H1 (cell line): ENCODE results near the gene TSGA10. TPM values are rescaled to one million over a fixed set of nuclear protein-coding genes. Genes with fewer than 3 reads are reported as not detected.
A peak's percentile ranks its signal among the peaks of the same experiment; 100 is the strongest.

Experiments
- CTCF ChIA-PET: fragments of 300-600 bp; sonication (Branson Sonifier 250); formaldehyde crosslinking; loops from one replicate; lab custom pipeline; 2021; ENCODE audit not compliant: partially characterized antibody; lab: Charles Lee
- POLR2A ChIA-PET: fragments of 300-600 bp; sonication (Branson Sonifier 250); formaldehyde crosslinking; loops from one replicate; lab custom pipeline; 2021; ENCODE audit warnings: inconsistent platforms; ENCODE audit not compliant: partially characterized antibody; lab: Charles Lee
- DNase-seq, 2 experiments: peaks; one replicate each; pipeline versions ENCODE4 v3.0.0 to v3.0.0-alpha.2; 2010 to 2022; ENCODE audit warnings: low spot score in 2 of 2, low read depth in 1 of 2, mixed read lengths in 1 of 2
- FAIRE-seq: peaks from 2 replicates; lab custom pipeline; 2011; peaks lifted over from hg19 to GRCh38; lab: Jason Lieb, UNC
- H2AFZ ChIP-seq: 2 replicates; pipeline ENCODE4 v1.8.1; 2012; ENCODE audit warnings: low read length, inconsistent platforms
- H2AK5ac ChIP-seq: 2 replicates; pipeline ENCODE4 v1.6.1; 2013; ENCODE audit warnings: low read depth, low read length
- H2BK120ac ChIP-seq: replicated peaks from 2 replicates; pipeline ENCODE3; 2013; ENCODE audit warnings: low read depth, low read length, inconsistent platforms
- H2BK12ac ChIP-seq: 2 replicates; pipeline ENCODE4 v1.6.1; 2013; ENCODE audit warnings: low read depth, low read length
- H2BK15ac ChIP-seq: 2 replicates; pipeline ENCODE4 v1.6.1; 2013; ENCODE audit warnings: low read length
- H2BK20ac ChIP-seq: 2 replicates; pipeline ENCODE4 v1.6.1; 2013; ENCODE audit warnings: low read length
- H2BK5ac ChIP-seq: 2 replicates; pipeline ENCODE4 v1.6.1; 2013; ENCODE audit warnings: low read depth, low read length
- H3K14ac ChIP-seq: 2 replicates; pipeline ENCODE4 v1.6.1; 2013; ENCODE audit warnings: inconsistent platforms; ENCODE audit not compliant: insufficient read length
- H3K18ac ChIP-seq: 2 replicates; pipeline ENCODE4 v1.6.1; 2013; ENCODE audit warnings: low read length; ENCODE audit errors: extremely low read depth
- H3K23ac ChIP-seq: 2 replicates; pipeline ENCODE4 v1.6.1; 2013; ENCODE audit warnings: inconsistent platforms; ENCODE audit not compliant: insufficient read length
- H3K23me2 ChIP-seq: 2 replicates; pipeline ENCODE4 v1.6.1; 2013; ENCODE audit warnings: low read depth, low read length
- H3K27ac ChIP-seq: 2 replicates; pipeline ENCODE4 v1.6.1; 2011; ENCODE audit warnings: low read depth, low read length, inconsistent platforms
- H3K27me3 ChIP-seq, 4 experiments: replicated peaks in 1 of 4; 1 replicate in 1 of 4; 2 replicates in 3 of 4; pipeline versions ENCODE4 v1.6.1 to v1.8.1; 2011 to 2013; ENCODE audit warnings: low read length in 3 of 4, mild to moderate bottlenecking in 3 of 4, inconsistent platforms in 2 of 4, mixed read lengths in 2 of 4, moderate library complexity in 1 of 4; ENCODE audit not compliant: control insufficient read depth in 3 of 4, insufficient read depth in 3 of 4; ENCODE audit errors: extremely low read depth in 1 of 4
- H3K36me3 ChIP-seq, 4 experiments: 2 replicates each; pipeline versions ENCODE4 v1.6.1 to v1.8.1; 2011 to 2013; ENCODE audit warnings: mild to moderate bottlenecking in 4 of 4, low read length in 3 of 4, moderate library complexity in 2 of 4, control low read depth in 1 of 4, inconsistent platforms in 1 of 4; ENCODE audit not compliant: insufficient read depth in 4 of 4, control insufficient read depth in 2 of 4
- H3K4ac ChIP-seq: replicated peaks from 2 replicates; pipeline ENCODE3; 2013; ENCODE audit warnings: low read length, low read depth, mixed read lengths, inconsistent platforms; ENCODE audit not compliant: insufficient read length
- H3K4me1 ChIP-seq, 4 experiments: replicated peaks in 1 of 4; 1 replicate in 1 of 4; 2 replicates in 3 of 4; pipeline versions ENCODE4 v1.6.1 to v1.8.1; 2011 to 2013; ENCODE audit warnings: low read length in 3 of 4, inconsistent platforms in 2 of 4, mixed read lengths in 1 of 4; ENCODE audit not compliant: insufficient read depth in 4 of 4, control insufficient read depth in 3 of 4
- H3K4me2 ChIP-seq, 2 experiments: 2 replicates each; pipeline versions ENCODE4 v1.6.1 to v1.8.1; 2011 to 2013; ENCODE audit warnings: low read depth in 2 of 2, low read length in 2 of 2, control low read depth in 1 of 2, inconsistent platforms in 1 of 2, mild to moderate bottlenecking in 1 of 2; ENCODE audit not compliant: insufficient read depth in 1 of 2
- H3K4me3 ChIP-seq, 4 experiments: fragments of 200-600, 300-600 bp in 1 of 4; sonication (generic), shearing (Covaris generic), sonication (Bioruptor Twin) in 1 of 4; 2 replicates each; pipeline versions ENCODE4 v1.5.1 to v1.8.1; 2011 to 2016; ENCODE audit warnings: low read length in 4 of 4, low read depth in 3 of 4, control low read depth in 2 of 4, inconsistent platforms in 2 of 4, mild to moderate bottlenecking in 2 of 4, mixed read lengths in 1 of 4, moderate library complexity in 1 of 4; ENCODE audit not compliant: insufficient read depth in 2 of 4; ENCODE audit errors: extremely low read depth in 1 of 4
- H3K56ac ChIP-seq: replicated peaks from 2 replicates; pipeline ENCODE3; 2013; ENCODE audit warnings: low read depth, mild to moderate bottlenecking, mixed read lengths, low read length, inconsistent platforms; ENCODE audit not compliant: insufficient read length
- H3K79me1 ChIP-seq: 2 replicates; pipeline ENCODE4 v1.6.1; 2013; ENCODE audit warnings: low read depth, low read length, control low read depth
- H3K79me2 ChIP-seq, 2 experiments: 2 replicates each; pipeline versions ENCODE4 v1.6.1 to v1.8.1; 2012 to 2013; ENCODE audit warnings: low read length in 2 of 2, mild to moderate bottlenecking in 2 of 2, inconsistent platforms in 1 of 2; ENCODE audit not compliant: insufficient read depth in 2 of 2, control insufficient read depth in 1 of 2
- H3K9ac ChIP-seq, 4 experiments: replicated peaks in 1 of 4; 1 replicate in 1 of 4; 2 replicates in 3 of 4; pipeline versions ENCODE4 v1.6.1 to v1.8.1; 2011 to 2013; ENCODE audit warnings: low read depth in 3 of 4, low read length in 3 of 4, control low read depth in 2 of 4, mild to moderate bottlenecking in 2 of 4, moderate library complexity in 2 of 4, inconsistent platforms in 1 of 4; ENCODE audit errors: extremely low read depth in 1 of 4
- H3K9me3 ChIP-seq, 2 experiments: 2 replicates each; pipeline versions ENCODE4 v1.6.1 to v1.8.1; 2012 to 2013; ENCODE audit warnings: mild to moderate bottlenecking in 2 of 2, moderate library complexity in 2 of 2, control low read depth in 1 of 2, inconsistent platforms in 1 of 2, low read depth in 1 of 2, low read length in 1 of 2, mixed read lengths in 1 of 2; ENCODE audit not compliant: insufficient read depth in 2 of 2
- H4K20me1 ChIP-seq, 2 experiments: replicated peaks in 1 of 2; 2 replicates each; pipeline versions ENCODE3 to v1.8.1; 2011 to 2013; ENCODE audit warnings: inconsistent platforms in 2 of 2, low read length in 2 of 2, mild to moderate bottlenecking in 1 of 2; ENCODE audit not compliant: insufficient read depth in 2 of 2, control insufficient read depth in 1 of 2
- H4K5ac ChIP-seq: 2 replicates; pipeline ENCODE4 v1.6.1; 2013; ENCODE audit warnings: low read length, low read depth, mixed read lengths, inconsistent platforms; ENCODE audit not compliant: insufficient read length
- H4K8ac ChIP-seq: 2 replicates; pipeline ENCODE4 v1.8.0; 2013; ENCODE audit warnings: mild to moderate bottlenecking, moderate library complexity, low read length, inconsistent platforms; ENCODE audit not compliant: insufficient read depth; ENCODE audit errors: extremely low read depth
- H4K91ac ChIP-seq: replicated peaks from 2 replicates; pipeline ENCODE3; 2013; ENCODE audit warnings: low read length, mixed read lengths, inconsistent platforms; ENCODE audit not compliant: insufficient read length
- CBX8 ChIP-seq: fragments of 300-800, 300-1000 bp; sonication (generic); IDR thresholded peaks from 2 replicates; pipeline ENCODE4 v1.7.1; 2016; ENCODE audit warnings: low read depth, low read length, borderline replicate concordance
- CEBPB ChIP-seq: IDR thresholded peaks from 2 replicates; pipeline ENCODE4 v1.6.1; 2012; ENCODE audit warnings: low read depth, low read length
- EP300 ChIP-seq, 2 experiments: IDR thresholded peaks; 1 replicate in 1 of 2; 2 replicates in 1 of 2; pipeline ENCODE4 v1.6.1; 2011 to 2012; ENCODE audit warnings: low read depth in 2 of 2, low read length in 2 of 2, mild to moderate bottlenecking in 2 of 2, borderline replicate concordance in 1 of 2, inconsistent platforms in 1 of 2, moderate library complexity in 1 of 2
- SP1 ChIP-seq: IDR thresholded peaks from 2 replicates; pipeline ENCODE4 v1.6.1; 2011; ENCODE audit warnings: low read depth, low read length
- WGBS, 2 experiments: shearing (Covaris generic) in 1 of 2; methylation state at CpG; one replicate each; pipeline versions ENCODE4 v1.1.6 to v1.1.7; 2013 to 2015; ENCODE audit warnings: low lambda C conversion rate in 2 of 2, mixed read lengths in 2 of 2, inconsistent platforms in 1 of 2, low coverage in 1 of 2, missing lambda C conversion rate in 1 of 2; ENCODE audit not compliant: insufficient replicate concordance in 2 of 2, insufficient coverage in 1 of 2, insufficient read length in 1 of 2; ENCODE audit errors: extremely low coverage in 1 of 2, missing lambda C conversion rate in 1 of 2; 5-methylcytosine and 5-hydroxymethylcytosine counted together
- polyA plus RNA-seq, 7 experiments: library from polyadenylated mRNA; depleted of rRNA in 3 of 7; stranded (reverse) in 5 of 7; unstranded in 2 of 7; fragments of >200 nt in 5 of 7; fragments of 200-250 nt in 2 of 7; gene quantifications; 1 replicate in 5 of 7; 2 replicates in 1 of 7; 4 replicates in 1 of 7; pipeline versions ENCODE4 v1.2.1 to v1.2.3, GENCODE V29; 2011 to 2013; ENCODE audit warnings: missing spikeins in 2 of 7, mixed read lengths in 2 of 7
- total RNA-seq: library from RNA; stranded (reverse); fragmentation: NEBNext Ultra II Directional; extraction: Animal tissue kit (Norgen Biotek cat#: 25700); gene quantifications from 2 replicates; pipeline ENCODE4 v1.2.1, GENCODE V29; 2021

The TSGA10 gene
- total and polyA plus RNA-seq, 2 of the 8 experiments (the other 6 are each of a cell fraction or from before 2014, with no cell fraction given): 2.2 to 7.4 TPM

DNA sequence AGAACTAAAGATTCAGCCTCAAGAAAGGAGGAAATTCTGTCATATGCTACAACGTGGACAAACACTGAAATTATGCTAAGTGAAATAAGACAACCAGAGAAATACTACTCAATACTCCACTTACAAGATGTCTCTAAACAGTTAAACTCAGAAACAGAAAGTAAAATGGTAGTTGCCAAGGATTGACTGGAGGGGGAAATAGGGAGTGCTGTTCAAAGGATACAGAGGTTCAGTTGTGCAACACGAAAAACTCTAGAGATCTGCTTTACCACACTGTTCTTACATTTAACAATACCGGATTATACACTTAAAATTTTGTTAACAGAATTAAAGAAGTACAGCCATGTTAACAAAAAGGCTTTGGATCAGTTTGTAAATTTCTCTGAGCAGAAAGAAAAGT lies 53.0 kb downstream of the TSGA10 start:
- H3K14ac ChIP-seq: no peak overlapping the region
- 81% methylated on average over 3 of the region's 3 CpGs; no CpG with 5 or more reads in 1 of the 2 experiments for WGBS, 2 experiments
- no peak overlapping the region for H3K9ac ChIP-seq
- H3K23me2 ChIP-seq: no peaks in the 10 kb centered on the region
- no peak overlapping the region for H2BK20ac ChIP-seq
- no peaks in the 10 kb centered on the region for H4K20me1 ChIP-seq
- H3K27ac ChIP-seq: no peak overlapping the region
- H2BK120ac ChIP-seq: no peak overlapping the region
- no peak overlapping the region for H2AK5ac ChIP-seq
- ChIA-PET POLR2A (no interaction called here), CTCF (interaction anchor here (0.6 to 1.7 kb wide), 4 partner anchors 11 to 583 kb away, joined by 3 to 5 read pairs (median 4); no protein-coding TSS in a partner anchor)
- no peaks in the 10 kb centered on the region for H3K79me2 ChIP-seq
- H3K18ac ChIP-seq: no peak overlapping the region
- no peak overlapping the region for H3K4ac ChIP-seq
- H3K4me1 ChIP-seq: no peaks in the 10 kb centered on the region
- H2BK5ac ChIP-seq: no peak overlapping the region
- no peak overlapping the region for H3K4me3 ChIP-seq
- no peak overlapping the region for H2BK15ac ChIP-seq
- no peak overlapping the region for H3K56ac ChIP-seq
- no peak overlapping the region for H3K4me2 ChIP-seq
- H3K23ac ChIP-seq: no peak overlapping the region
- no peak for TF ChIP-seq EP300 (IDR thresholded peaks at IDR 0.05; ENCODE audit: borderline replicate concordance in 1 of 2, low read depth in 2 of 2, low read length in 2 of 2)
- 0 out of 2 replicates have a peak, but pooled peaks have one; percentile 25 for TF ChIP-seq CEBPB
- no peak for TF ChIP-seq SP1
- no peak for TF ChIP-seq CBX8
- no peak overlapping the region for H4K91ac ChIP-seq
- DNase-seq (no peak), FAIRE-seq (peak; percentile 7)
- no peaks in the 10 kb centered on the region for H3K79me1 ChIP-seq
- H2AFZ ChIP-seq: no peak overlapping the region
- no peaks in the 10 kb centered on the region for H3K9me3 ChIP-seq
- no peak overlapping the region for H2BK12ac ChIP-seq
- no peaks in the 10 kb centered on the region for H3K36me3 ChIP-seq
- H3K27me3 ChIP-seq: no peaks in the 10 kb centered on the region
- H4K5ac ChIP-seq: no peak overlapping the region
- H4K8ac ChIP-seq: no peak overlapping the region
